GM12878 (cell line): ENCODE measurements around the gene SLC25A11. TPM values are rescaled to one million over a fixed set of nuclear protein-coding genes. Genes with fewer than 3 reads are reported as not detected.
A peak's percentile ranks its signal among the peaks of the same experiment; 100 is the strongest.

Source experiments
- ATAC-seq: fragments of 200-7000 bp; cut with Tn5 transposase; 3 replicates; pipeline ENCODE4 v1.9.1; 2020; ENCODE audit warnings: mild to moderate bottlenecking, moderate library complexity
- BruUV-seq: library from RNA; stranded (reverse); fragments of 400-500 nt; replicated peaks from 2 replicates; lab custom pipeline; 2021; lab: Mats Ljungman, UMichigan
- CTCF ChIA-PET: fragments of 300-600 bp; sonication (Branson Sonifier 250); formaldehyde crosslinking; extraction: SDS; loops from one replicate; lab custom pipeline; 2021; ENCODE audit warnings: inconsistent platforms; lab: Yijun Ruan, JAX
- POLR2A ChIA-PET: fragments of 350-600 bp; formaldehyde crosslinking; extraction: SDS; loops from one replicate; lab custom pipeline; 2021; ENCODE audit warnings: inconsistent platforms; lab: Charles Lee
- RAD21 ChIA-PET: fragments of 300-600 bp; sonication (Branson Sonifier 250); formaldehyde crosslinking; loops from one replicate; lab custom pipeline; 2023; ENCODE audit warnings: antibody characterized with exemption; ENCODE audit not compliant: unreplicated experiment; lab: Charles Lee
- SMC1A ChIA-PET: fragments of 300-600 bp; sonication (Branson Sonifier 250); formaldehyde crosslinking; loops from one replicate; lab custom pipeline; 2023; ENCODE audit not compliant: unreplicated experiment, uncharacterized antibody; lab: Charles Lee
- DNase-seq: peaks from one replicate; pipeline ENCODE4 v3.0.0-alpha.2; 2011; ENCODE audit warnings: low read depth, low spot score
- FAIRE-seq: peaks from 3 replicates; lab custom pipeline; 2011; peaks lifted over from hg19 to GRCh38; lab: Jason Lieb, UNC
- H2AFZ ChIP-seq: 2 replicates; pipeline ENCODE4 v1.6.0; 2011; ENCODE audit warnings: low read depth, low read length, control low read depth; ENCODE audit not compliant: control insufficient read depth
- H3K27ac ChIP-seq: 2 replicates; pipeline ENCODE4 v1.5.1; 2011; ENCODE audit warnings: control low read depth; ENCODE audit not compliant: control insufficient read depth, insufficient read depth
- H3K27me3 ChIP-seq, 2 experiments: replicated peaks in 1 of 2; 2 replicates each; pipeline versions ENCODE4 v1.6.0 to v1.6.1; 2011; ENCODE audit warnings: low read length in 1 of 2; ENCODE audit not compliant: control insufficient read depth in 2 of 2, insufficient read depth in 2 of 2
- H3K36me3 ChIP-seq, 2 experiments: 2 replicates each; pipeline ENCODE4 v1.5.1; 2011; ENCODE audit warnings: low read length in 1 of 2; ENCODE audit not compliant: control insufficient read depth in 2 of 2, insufficient read depth in 2 of 2
- H3K4me1 ChIP-seq: 2 replicates; pipeline ENCODE4 v1.6.1; 2011; ENCODE audit warnings: mild to moderate bottlenecking, low read length, moderate library complexity, mixed read lengths; ENCODE audit not compliant: control insufficient read depth, insufficient read depth
- H3K4me2 ChIP-seq: 2 replicates; pipeline ENCODE4 v1.6.0; 2011; ENCODE audit warnings: control low read depth; ENCODE audit not compliant: control insufficient read depth, insufficient read depth
- H3K4me3 ChIP-seq: fragments of 200-600 bp; sonication (generic); 2 replicates; pipeline ENCODE4 v1.5.1; 2016
- H3K79me2 ChIP-seq: 2 replicates; pipeline ENCODE4 v1.6.0; 2011; ENCODE audit warnings: low read length; ENCODE audit not compliant: control insufficient read depth, insufficient read depth
- H3K9ac ChIP-seq: 2 replicates; pipeline ENCODE4 v1.8.0; 2011; ENCODE audit warnings: low read length, control low read depth, mixed read lengths; ENCODE audit not compliant: control insufficient read depth, insufficient read depth
- H3K9me3 ChIP-seq: replicated peaks from 3 replicates; pipeline ENCODE4 v1.5.1; 2011; ENCODE audit warnings: mild to moderate bottlenecking, low read length; ENCODE audit not compliant: control insufficient read depth, insufficient read depth
- H4K20me1 ChIP-seq: 2 replicates; pipeline ENCODE4 v1.6.0; 2011; ENCODE audit not compliant: control insufficient read depth, insufficient read depth
- CHD2 ChIP-seq: IDR thresholded peaks from 2 replicates; pipeline ENCODE4 v1.6.1; 2011; ENCODE audit warnings: low read depth, low read length, improper control_type of control experiment, borderline replicate concordance
- ELK1 ChIP-seq: IDR thresholded peaks from 2 replicates; pipeline ENCODE4 v1.6.1; 2012; ENCODE audit warnings: low read depth, low read length, improper control_type of control experiment
- MAX ChIP-seq: IDR thresholded peaks from 2 replicates; pipeline ENCODE4 v1.6.1; 2012; ENCODE audit warnings: low read depth, low read length, improper control_type of control experiment
- MEF2B ChIP-seq: fragments of 450-650 bp; IDR thresholded peaks from 2 replicates; pipeline ENCODE4 v1.6.1; 2018; ENCODE audit warnings: mild to moderate bottlenecking, moderate library complexity; ENCODE audit not compliant: partially characterized antibody, poor library complexity, severe bottlenecking
- NKRF ChIP-seq: fragments of 450-650 bp; conservative IDR thresholded peaks from 2 replicates; pipeline ENCODE4 v1.6.1; 2017; ENCODE audit warnings: mild to moderate bottlenecking, moderate library complexity
- POLR2A ChIP-seq: IDR thresholded peaks from 2 replicates; pipeline ENCODE4 v1.6.1; 2011; ENCODE audit warnings: low read depth, mild to moderate bottlenecking, low read length
- POLR2AphosphoS2 ChIP-seq: IDR thresholded peaks from 2 replicates; pipeline ENCODE4 v1.6.1; 2011; ENCODE audit warnings: low read depth, mild to moderate bottlenecking, low read length, improper control_type of control experiment, moderate library complexity
- RUNX3 ChIP-seq: IDR thresholded peaks from 2 replicates; pipeline ENCODE4 v1.6.1; 2012; ENCODE audit warnings: low read length, inconsistent platforms
- SIN3A ChIP-seq: IDR thresholded peaks from 2 replicates; pipeline ENCODE4 v1.6.1; 2012; ENCODE audit warnings: low read depth, low read length, improper control_type of control experiment
- SMAD1 ChIP-seq: fragments of 450-650 bp; IDR thresholded peaks from 2 replicates; pipeline ENCODE4 v1.6.1; 2018; ENCODE audit warnings: mild to moderate bottlenecking, low read depth; ENCODE audit not compliant: partially characterized antibody
- SMAD5 ChIP-seq: IDR thresholded peaks from 2 replicates; pipeline ENCODE4 v1.6.1; 2016; ENCODE audit warnings: antibody characterized with exemption, low read depth
- STAT1 ChIP-seq: fragments of 450-650 bp; conservative IDR thresholded peaks from 2 replicates; pipeline ENCODE4 v1.6.1; 2014; ENCODE audit warnings: antibody characterized with exemption, mild to moderate bottlenecking
- USF1 ChIP-seq: IDR thresholded peaks from 2 replicates; pipeline ENCODE4 v1.6.1; 2011; ENCODE audit warnings: borderline replicate concordance, low read depth, mild to moderate bottlenecking, moderate library complexity, mixed read lengths, low read length; ENCODE audit not compliant: insufficient read depth; ENCODE audit errors: extremely low read length
- ZBTB11 ChIP-seq: fragments of 450-650 bp; formaldehyde crosslinking; IDR thresholded peaks from 2 replicates; pipeline ENCODE4 v1.5.0; 2022; ENCODE audit warnings: mild to moderate bottlenecking, missing genetic modification characterization
- WGBS: methylation state at CpG from one replicate; pipeline ENCODE4 v1.1.6; 2016; ENCODE audit warnings: low lambda C conversion rate; ENCODE audit not compliant: insufficient replicate concordance, insufficient coverage; ENCODE audit errors: missing lambda C conversion rate; 5-methylcytosine and 5-hydroxymethylcytosine counted together
- in situ Hi-C: fragments of 300-500 bp; cut with MboI; formaldehyde crosslinking; loops from 9 replicates; pipeline ENCODE4 v1.14.3; 2018; ENCODE audit warnings: mixed read lengths
- intact Hi-C: fragments of 100-400 bp; cut with micrococcal nuclease; formaldehyde crosslinking; loops from one replicate; pipeline ENCODE4 v1.14.2; 2022; ENCODE audit not compliant: unreplicated experiment
- polyA plus RNA-seq, 11 experiments: library from polyadenylated mRNA; depleted of rRNA in 4 of 11; unstranded in 6 of 11; stranded (reverse) in 5 of 11; fragments of >200 nt; fragmentation: Nextera tagmentation in 4 of 11; fragmentation: Illumina TruSeq in 1 of 11; extraction: Ambion mirVana in 4 of 11; extraction: Trizol in 1 of 11; gene quantifications; 1 replicate in 1 of 11; 2 replicates in 10 of 11; pipeline versions ENCODE4 v1.2.1 to v1.2.3, GENCODE V29; 2011 to 2016; ENCODE audit warnings: inconsistent platforms in 2 of 11, missing spikeins in 2 of 11, low read depth in 1 of 11
- total RNA-seq, 4 experiments: library from RNA; depleted of rRNA in 3 of 4; stranded (reverse); fragments of >200 nt in 3 of 4; fragmentation: Illumina TruSeq in 1 of 4; extraction: Trizol in 1 of 4; gene quantifications; 2 replicates each; pipeline versions ENCODE4 v1.2.1 to v1.2.3, GENCODE V29; 2013 to 2021

Gene SLC25A11
- total and polyA plus RNA-seq, 10 of the 15 experiments (the other 5 are each of a cell fraction or from before 2014, with no cell fraction given), result 5.8 to 142 (median 65.0) TPM

GRCh38 chr17:4987767-4988567 lies 48.1 kb upstream of the SLC25A11 start:
- Histone ChIP-seq H3K79me2 (peaks cover 25% of the 10 kb centered on the region), H2AFZ (peak overlapping the region; percentile 90), H3K4me3 (peak overlapping the region; percentile 74), H3K36me3 (no peaks in the 10 kb centered on the region), H3K9ac (peak overlapping the region; percentile 96), H3K9me3 (no peaks in the 10 kb centered on the region), H4K20me1 (no peaks in the 10 kb centered on the region), H3K27me3 (no peaks in the 10 kb centered on the region), H3K27ac (peak overlapping the region; percentile 90), H3K4me1 (peaks cover 16% of the 10 kb centered on the region), H3K4me2 (peak overlapping the region; percentile 99)
- BruUV-seq, result TSS peak; percentile 90
- WGBS, result under 1% methylated on average over 30 of the region's 30 CpGs
- intact Hi-C loops (no loop called here), in situ Hi-C loops (no loop called here)
- POLR2A ChIA-PET, result interaction anchor here (0.6 to 2.3 kb wide), 10 partner anchors 10 to 189 kb away, joined by 3 to 22 read pairs (median 6); partner anchors contain the start of genes INCA1, KIF1C, PFN1 and RNF167
- FAIRE-seq, result no peak
- no peak for DNase-seq
- RAD21 ChIA-PET, result interaction anchor here (1.2 to 3.7 kb wide), 9 partner anchors 10 to 250 kb away, joined by 3 to 15 read pairs (median 4); partner anchors contain the start of genes INCA1, KIF1C, RNF167 and SLC25A11
- SMC1A ChIA-PET, result interaction anchor here (0.6 to 2.8 kb wide), 11 partner anchors 9 to 79 kb away, joined by 3 to 13 read pairs (median 4); partner anchors contain the start of genes INCA1, KIF1C, RNF167 and SLC25A11
- CTCF ChIA-PET, result interaction anchor here (0.9 to 2.9 kb wide), 12 partner anchors 9 to 123 kb away, joined by 3 to 19 read pairs (median 5); partner anchors contain the start of gene SPAG7
- peak; percentile 44 for ATAC-seq
- no peak for TF ChIP-seq ELK1
- TF ChIP-seq MEF2B, result peak; percentile 71
- TF ChIP-seq SMAD1, result no peak
- 0 out of 2 replicates have a peak, but pooled peaks have one; percentile 58 for TF ChIP-seq SIN3A
- TF ChIP-seq POLR2AphosphoS2, result 0 out of 2 replicates have a peak, but pooled peaks have one; percentile 6
- TF ChIP-seq POLR2A, result peak; percentile 64
- TF ChIP-seq RUNX3, result no peak
- peak; percentile 19; the same call in 1 of the 2 replicates for TF ChIP-seq SMAD5
- peak; percentile 1; the same call in 1 of the 2 replicates for TF ChIP-seq MAX
- peak; percentile 20; the same call in 1 of the 2 replicates for TF ChIP-seq NKRF
- TF ChIP-seq CHD2, result no peak; the same call in 1 of the 2 replicates
- TF ChIP-seq USF1, result peak; percentile 1
- no peak; the same call in 1 of the 2 replicates for TF ChIP-seq STAT1
- no peak for TF ChIP-seq ZBTB11 (CRISPR knock-in tag)
